IMR-90 (cell line): ENCODE data around the gene ADPGK. TPM values are rescaled to one million over a fixed set of nuclear protein-coding genes. Genes with fewer than 3 reads are reported as not detected.

Experiments
- ATAC-seq: fragments of 200-7000 bp; cut with Tn5 transposase; 2 replicates; pipeline ENCODE4 v1.9.1; 2020; ENCODE audit warnings: low read depth, mild to moderate bottlenecking, moderate library complexity
- BruUV-seq: library from RNA; stranded (reverse); fragments of 400-500 nt; replicated peaks from 2 replicates; lab custom pipeline; 2021; lab: Mats Ljungman, UMichigan
- CTCF ChIA-PET: fragments of 300-600 bp; formaldehyde crosslinking; extraction: SDS; loops from one replicate; lab custom pipeline; 2021; ENCODE audit warnings: antibody characterized with exemption; lab: Yijun Ruan, JAX
- POLR2A ChIA-PET: fragments of 300-600 bp; sonication (Branson Sonifier 250); formaldehyde crosslinking; loops from one replicate; lab custom pipeline; 2022; ENCODE audit warnings: antibody characterized with exemption; ENCODE audit not compliant: unreplicated experiment; lab: Charles Lee
- DNase-seq: peaks from one replicate; pipeline ENCODE4 v3.0.0; 2013
- H2AFZ ChIP-seq: replicated peaks from 2 replicates; pipeline ENCODE3; 2013; ENCODE audit warnings: low read length, mild to moderate bottlenecking; ENCODE audit not compliant: poor library complexity
- H2AK5ac ChIP-seq: 2 replicates; pipeline ENCODE4 v1.6.1; 2013; ENCODE audit warnings: low read depth, low read length, inconsistent platforms
- H2AK9ac ChIP-seq: replicated peaks from 2 replicates; pipeline ENCODE3; 2013; ENCODE audit warnings: mild to moderate bottlenecking, low read depth, low read length, moderate library complexity; ENCODE audit not compliant: poor library complexity
- H2BK120ac ChIP-seq: 2 replicates; pipeline ENCODE4 v1.6.1; 2013; ENCODE audit warnings: low read depth, low read length, inconsistent platforms
- H2BK15ac ChIP-seq: 3 replicates; pipeline ENCODE4 v1.6.1; 2013; ENCODE audit warnings: low read depth, low read length, inconsistent platforms
- H2BK20ac ChIP-seq: 2 replicates; pipeline ENCODE4 v1.6.1; 2013; ENCODE audit warnings: low read depth, mild to moderate bottlenecking, inconsistent platforms, low read length, moderate library complexity
- H2BK5ac ChIP-seq: 2 replicates; pipeline ENCODE4 v1.6.1; 2013; ENCODE audit warnings: mild to moderate bottlenecking, low read depth, low read length, inconsistent platforms; ENCODE audit not compliant: poor library complexity, severe bottlenecking
- H3K14ac ChIP-seq: replicated peaks from 2 replicates; pipeline ENCODE4 v1.6.1; 2013; ENCODE audit warnings: low read depth, low read length, inconsistent platforms
- H3K18ac ChIP-seq: 2 replicates; pipeline ENCODE4 v1.6.1; 2013; ENCODE audit warnings: low read depth, low read length, control low read depth
- H3K23ac ChIP-seq: 2 replicates; pipeline ENCODE4 v1.6.1; 2013; ENCODE audit warnings: low read depth, low read length, inconsistent platforms
- H3K27ac ChIP-seq: 2 replicates; pipeline ENCODE4 v1.5.1; 2013; ENCODE audit warnings: mild to moderate bottlenecking, control low read depth, low read length; ENCODE audit not compliant: insufficient read depth
- H3K27me3 ChIP-seq: 2 replicates; pipeline ENCODE4 v1.6.1; 2013; ENCODE audit warnings: low read length; ENCODE audit not compliant: control insufficient read depth, insufficient read depth
- H3K36me3 ChIP-seq: 2 replicates; pipeline ENCODE4 v1.6.1; 2013; ENCODE audit warnings: low read length, mixed read lengths; ENCODE audit not compliant: control insufficient read depth, insufficient read depth
- H3K4ac ChIP-seq: 2 replicates; pipeline ENCODE4 v1.6.1; 2013; ENCODE audit warnings: low read depth, low read length, inconsistent platforms
- H3K4me1 ChIP-seq: 2 replicates; pipeline ENCODE4 v1.6.1; 2013; ENCODE audit warnings: low read length, mixed read lengths; ENCODE audit not compliant: control insufficient read depth, insufficient read depth
- H3K4me2 ChIP-seq: 2 replicates; pipeline ENCODE4 v1.6.1; 2013; ENCODE audit warnings: low read depth, mild to moderate bottlenecking, control low read depth, low read length, moderate library complexity
- H3K4me3 ChIP-seq: 2 replicates; pipeline ENCODE4 v1.5.1; 2013; ENCODE audit warnings: low read depth, mild to moderate bottlenecking, control low read depth, low read length, moderate library complexity; ENCODE audit not compliant: insufficient read depth
- H3K56ac ChIP-seq: 2 replicates; pipeline ENCODE4 v1.6.1; 2013; ENCODE audit warnings: low read length, inconsistent platforms; ENCODE audit not compliant: insufficient read depth; ENCODE audit errors: extremely low read depth
- H3K79me1 ChIP-seq, 2 experiments: 2 replicates each; pipeline ENCODE4 v1.6.1; 2013; ENCODE audit warnings: low read length in 2 of 2, inconsistent platforms in 1 of 2, low read depth in 1 of 2
- H3K9ac ChIP-seq: 2 replicates; pipeline ENCODE4 v1.6.1; 2013; ENCODE audit warnings: low read depth, low read length, control low read depth
- H3K9me1 ChIP-seq: 2 replicates; pipeline ENCODE4 v1.6.1; 2013; ENCODE audit warnings: low read length, inconsistent platforms; ENCODE audit not compliant: insufficient read depth
- H3K9me3 ChIP-seq: 2 replicates; pipeline ENCODE4 v1.6.1; 2013; ENCODE audit warnings: low read length; ENCODE audit not compliant: control insufficient read depth, insufficient read depth
- H4K20me1 ChIP-seq: 2 replicates; pipeline ENCODE4 v1.6.1; 2013; ENCODE audit warnings: low read length, inconsistent platforms; ENCODE audit not compliant: insufficient read depth
- H4K5ac ChIP-seq: 2 replicates; pipeline ENCODE4 v1.6.1; 2013; ENCODE audit warnings: mild to moderate bottlenecking, low read depth, low read length, control low read depth
- H4K8ac ChIP-seq, 2 experiments: 2 replicates each; pipeline ENCODE4 v1.6.1; 2013; ENCODE audit warnings: low read depth in 2 of 2, low read length in 2 of 2, control low read depth in 1 of 2, inconsistent platforms in 1 of 2
- H4K91ac ChIP-seq: 2 replicates; pipeline ENCODE4 v1.6.1; 2013; ENCODE audit warnings: low read depth, low read length, inconsistent platforms; ENCODE audit not compliant: insufficient read depth
- BHLHE40 ChIP-seq: fragments of 150-350 bp; IDR thresholded peaks from 2 replicates; pipeline ENCODE4 v1.6.1; 2016; ENCODE audit warnings: mild to moderate bottlenecking, low read depth, low read length
- CEBPB ChIP-seq: IDR thresholded peaks from 2 replicates; pipeline ENCODE4 v1.6.1; 2012; ENCODE audit warnings: low read depth, low read length, improper control_type of control experiment
- CHD1 ChIP-seq: IDR thresholded peaks from 2 replicates; pipeline ENCODE4 v1.6.1; 2012; ENCODE audit warnings: low read depth, low read length, improper control_type of control experiment
- CTCF ChIP-seq: conservative IDR thresholded peaks from 2 replicates; pipeline ENCODE4 v1.5.1; 2012; ENCODE audit warnings: mild to moderate bottlenecking, low read depth, low read length, improper control_type of control experiment
- ELK1 ChIP-seq: fragments of 150-350 bp; IDR thresholded peaks from 2 replicates; pipeline ENCODE4 v1.6.1; 2016; ENCODE audit warnings: low read depth, mild to moderate bottlenecking, low read length, moderate library complexity, borderline replicate concordance
- FOS ChIP-seq: fragments of 150-350 bp; IDR thresholded peaks from 2 replicates; pipeline ENCODE4 v1.6.1; 2016; ENCODE audit warnings: low read depth, low read length
- MAFK ChIP-seq: IDR thresholded peaks from 2 replicates; pipeline ENCODE4 v1.6.1; 2012; ENCODE audit warnings: low read depth, low read length, improper control_type of control experiment
- MAZ ChIP-seq: IDR thresholded peaks from 2 replicates; pipeline ENCODE4 v1.6.1; 2012; ENCODE audit warnings: low read depth, mild to moderate bottlenecking, low read length, improper control_type of control experiment, moderate library complexity, borderline replicate concordance
- MXI1 ChIP-seq: IDR thresholded peaks from 2 replicates; pipeline ENCODE4 v1.6.1; 2012; ENCODE audit warnings: low read depth, mild to moderate bottlenecking, low read length, moderate library complexity, borderline replicate concordance
- NFE2L2 ChIP-seq: fragments of 150-350 bp; IDR thresholded peaks from 2 replicates; pipeline ENCODE4 v1.6.1; 2016; ENCODE audit warnings: low read depth, mild to moderate bottlenecking, low read length
- POLR2A ChIP-seq: IDR thresholded peaks from 2 replicates; pipeline ENCODE4 v1.6.1; 2012; ENCODE audit warnings: mild to moderate bottlenecking, low read depth, low read length
- RAD21 ChIP-seq: IDR thresholded peaks from 2 replicates; pipeline ENCODE4 v1.6.1; 2012; ENCODE audit warnings: low read length, improper control_type of control experiment
- RCOR1 ChIP-seq: IDR thresholded peaks from 2 replicates; pipeline ENCODE4 v1.6.1; 2012; ENCODE audit warnings: mild to moderate bottlenecking, low read length, improper control_type of control experiment; ENCODE audit not compliant: insufficient replicate concordance
- RFX5 ChIP-seq: IDR thresholded peaks from 2 replicates; pipeline ENCODE4 v1.8.0; 2012; ENCODE audit warnings: low read depth, mild to moderate bottlenecking, low read length, moderate library complexity
- SMC3 ChIP-seq: fragments of 150-350 bp; IDR thresholded peaks from 2 replicates; pipeline ENCODE4 v1.6.1; 2016; ENCODE audit warnings: low read depth, mild to moderate bottlenecking, antibody characterized with exemption, low read length, moderate library complexity
- USF2 ChIP-seq: fragments of 150-350 bp; IDR thresholded peaks from 2 replicates; pipeline ENCODE4 v1.6.1; 2017; ENCODE audit warnings: mild to moderate bottlenecking, antibody characterized with exemption, low read length, low read depth
- WGBS, 2 experiments: methylation state at CpG; one replicate each; pipeline versions ENCODE4 v1.1.5 to v1.1.7; 2013; ENCODE audit warnings: missing lambda C conversion rate in 2 of 2; ENCODE audit not compliant: insufficient read length in 1 of 2; ENCODE audit errors: extremely low coverage in 2 of 2; 5-methylcytosine and 5-hydroxymethylcytosine counted together
- dilution Hi-C: fragments of 300-500 bp; cut with HindIII; formaldehyde crosslinking; loops from one replicate; pipeline ENCODE4 v1.14.3; 2018; ENCODE audit warnings: low sequenced_read_pairs; ENCODE audit not compliant: unreplicated experiment
- in situ Hi-C: fragments of 300-500 bp; cut with MboI; formaldehyde crosslinking; loops from 3 replicates; pipeline ENCODE4 v1.14.3; 2019; ENCODE audit warnings: low sequenced_read_pairs, inconsistent platforms, mixed read lengths
- intact Hi-C: fragments of 100-400 bp; cut with micrococcal nuclease; formaldehyde crosslinking; loops from 2 replicates; pipeline ENCODE4 v1.10.0; 2022
- polyA plus RNA-seq, 3 experiments: library from polyadenylated mRNA; depleted of rRNA; stranded (reverse); fragments of >200 nt; gene quantifications; 2 replicates each; pipeline ENCODE4 v1.2.3, GENCODE V29; 2012; ENCODE audit warnings: low replicate concordance in 1 of 3
- total RNA-seq: library from RNA; depleted of rRNA; stranded (reverse); fragments of >200 nt; gene quantifications from 2 replicates; pipeline ENCODE4 v1.2.3, GENCODE V29; 2012

Gene ADPGK
- total and polyA plus RNA-seq, 2 of the 4 experiments (the other 2 are of a cell fraction): 53.2 to 62.8 TPM

- peaks cover 2% of the 10 kb centered on the region; the same call in 1 of the 2 replicates for H3K9me3 ChIP-seq
- no CpG with 5 or more reads among the region's 6 CpGs for WGBS, 2 experiments
- POLR2A ChIA-PET: no interaction called here
Measured at GRCh38 chr15:72818632-72819031, 35.1 kb upstream of the ADPGK start.

More at GRCh38 chr15:72818632-72819031, 35.1 kb upstream of the ADPGK start:
- Histone ChIP-seq H4K5ac (no peak overlapping the region), H2BK120ac (no peak overlapping the region), H3K9me1 (no peaks in the 10 kb centered on the region), H3K4me1 (no peaks in the 10 kb centered on the region), H4K20me1 (no peaks in the 10 kb centered on the region), H3K27me3 (peaks cover 40% of the 10 kb centered on the region), H3K23ac (no peak overlapping the region), H3K27ac (no peak overlapping the region), H3K18ac (no peak overlapping the region), H3K56ac (no peak overlapping the region), H3K4ac (no peak overlapping the region), H3K14ac (no peak overlapping the region), H3K79me1 (no peaks in the 10 kb centered on the region), H2AK5ac (no peak overlapping the region), H3K9ac (no peak overlapping the region), H2BK15ac (no peak overlapping the region), H3K4me2 (no peak overlapping the region), H4K8ac (no peak overlapping the region), H2BK5ac (no peak overlapping the region), H4K91ac (no peak overlapping the region), H2AK9ac (peak overlapping the region; percentile 59), H3K4me3 (no peak overlapping the region), H2BK20ac (no peak overlapping the region), H3K36me3 (no peaks in the 10 kb centered on the region), H2AFZ (no peak overlapping the region)
- DNase-seq: no peak
- no peak for TF ChIP-seq MAFK
- no peak for TF ChIP-seq CEBPB
- TF ChIP-seq CHD1: no peak
- no peak for TF ChIP-seq SMC3
- no peak for TF ChIP-seq FOS
- no peak for TF ChIP-seq POLR2A
- no peak for TF ChIP-seq MAZ
- TF ChIP-seq USF2: no peak
- TF ChIP-seq ELK1: no peak
- no peak for TF ChIP-seq RFX5
- TF ChIP-seq BHLHE40: no peak
- TF ChIP-seq NFE2L2: no peak
- no peak for TF ChIP-seq RAD21
- TF ChIP-seq RCOR1: no peak
- no peak for TF ChIP-seq MXI1
- TF ChIP-seq CTCF: no peak
- intact Hi-C loops: no loop called here
- CTCF ChIA-PET: no interaction called here
- dilution Hi-C loops: no loop called here
- no TSS peak for BruUV-seq
- in situ Hi-C loops: no loop called here
- no peak for ATAC-seq
